ENCODE measurements around the gene TESK2. TPM values are rescaled to one million over a fixed set of nuclear protein-coding genes. Genes with fewer than 3 reads are reported as not detected.

The TESK2 gene
- total RNA-seq, 2 experiments from 2014 or later: 4.9 to 6.6 TPM

DNA sequence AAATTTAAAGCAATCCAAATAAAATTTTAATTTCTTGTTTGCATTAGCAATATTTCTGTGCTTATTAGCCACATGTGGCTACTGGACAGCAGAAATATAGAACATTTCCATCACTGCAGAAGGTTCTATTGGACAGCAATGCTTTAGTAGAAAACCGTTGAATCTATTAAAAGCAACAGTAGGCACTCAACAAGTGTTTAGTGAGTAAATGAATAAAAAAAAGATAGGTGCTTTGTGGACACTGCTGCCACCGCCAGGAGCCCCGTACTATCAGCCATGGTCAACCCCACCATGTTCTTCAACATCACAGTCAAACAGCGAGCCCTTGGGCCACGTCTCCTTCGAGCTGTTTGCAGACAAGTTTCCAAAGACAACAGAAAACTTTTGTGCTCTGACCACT, 76.2 kb downstream of the TESK2 start:
- POLR2A ChIA-PET: interaction anchor here (0.6 kb wide), 1 partner anchor 552 kb away, joined by 6 read pairs; no protein-coding TSS in a partner anchor
- H3K36me3 ChIP-seq (ENCODE audit: insufficient read depth, low read length): no peaks in the 10 kb centered on the region

DNA sequence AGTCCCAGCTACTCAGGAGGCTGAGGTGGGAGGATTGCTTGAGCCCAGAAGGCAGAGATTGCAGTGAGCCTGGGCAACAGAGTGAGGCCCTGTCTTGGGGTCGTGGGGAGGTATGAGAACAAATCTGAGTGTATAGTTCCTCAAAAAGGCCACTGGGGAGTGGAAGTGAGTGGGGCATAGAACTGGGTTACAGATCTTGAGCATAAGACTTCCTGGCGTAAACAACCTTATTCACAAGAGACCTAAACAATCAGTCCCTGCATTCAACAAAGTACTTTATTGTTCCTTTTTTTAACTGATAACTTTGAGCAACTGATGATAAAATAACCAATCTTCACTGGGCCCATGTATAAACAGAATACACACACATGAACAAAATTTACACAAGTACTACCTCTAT, 78.1 kb downstream of the TESK2 start:
- Histone ChIP-seq H3K9me2 (ENCODE audit: insufficient read depth, low read length) (no peaks in the 10 kb centered on the region), H3K4me3 (ENCODE audit: low read depth, low read length, poor library complexity, severe bottlenecking) (no peak overlapping the region), H2AFZ (ENCODE audit: low read length) (no peak overlapping the region), H4K20me1 (ENCODE audit: insufficient read depth, low read length) (no peaks in the 10 kb centered on the region), H3K79me2 (ENCODE audit: insufficient read depth, low read depth, low read length) (no peaks in the 10 kb centered on the region), H3K9me3 (ENCODE audit: low read length) (no peaks in the 10 kb centered on the region), H3K4me2 (ENCODE audit: low read length) (0 out of 2 replicates have a peak overlapping the region, but pooled peaks have one; percentile 3), H3K36me3 (ENCODE audit: insufficient read depth, low read length) (no peaks in the 10 kb centered on the region), H3K4me1 (ENCODE audit: insufficient read depth, low read length, poor library complexity, severe bottlenecking) (peaks cover 21% of the 10 kb centered on the region), H3K27ac (ENCODE audit: low read depth, low read length, poor library complexity, severe bottlenecking) (no peak overlapping the region)
- peak; percentile 42 for DNase-seq (ENCODE audit: low spot score)
- intact Hi-C loops (cut with micrococcal nuclease; ENCODE audit: unreplicated experiment): no loop called here
- CTCF ChIA-PET (ENCODE audit: unreplicated experiment): no interaction called here
- no peak for TF ChIP-seq EZH2phosphoT487 (IDR thresholded peaks at IDR 0.05; ENCODE audit: borderline replicate concordance, low read depth, low read length)
- TF ChIP-seq, protein P1, sequence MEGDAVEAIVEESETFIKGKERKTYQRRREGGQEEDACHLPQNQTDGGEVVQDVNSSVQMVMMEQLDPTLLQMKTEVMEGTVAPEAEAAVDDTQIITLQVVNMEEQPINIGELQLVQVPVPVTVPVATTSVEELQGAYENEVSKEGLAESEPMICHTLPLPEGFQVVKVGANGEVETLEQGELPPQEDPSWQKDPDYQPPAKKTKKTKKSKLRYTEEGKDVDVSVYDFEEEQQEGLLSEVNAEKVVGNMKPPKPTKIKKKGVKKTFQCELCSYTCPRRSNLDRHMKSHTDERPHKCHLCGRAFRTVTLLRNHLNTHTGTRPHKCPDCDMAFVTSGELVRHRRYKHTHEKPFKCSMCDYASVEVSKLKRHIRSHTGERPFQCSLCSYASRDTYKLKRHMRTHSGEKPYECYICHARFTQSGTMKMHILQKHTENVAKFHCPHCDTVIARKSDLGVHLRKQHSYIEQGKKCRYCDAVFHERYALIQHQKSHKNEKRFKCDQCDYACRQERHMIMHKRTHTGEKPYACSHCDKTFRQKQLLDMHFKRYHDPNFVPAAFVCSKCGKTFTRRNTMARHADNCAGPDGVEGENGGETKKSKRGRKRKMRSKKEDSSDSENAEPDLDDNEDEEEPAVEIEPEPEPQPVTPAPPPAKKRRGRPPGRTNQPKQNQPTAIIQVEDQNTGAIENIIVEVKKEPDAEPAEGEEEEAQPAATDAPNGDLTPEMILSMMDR (conservative IDR thresholded peaks at IDR 0.05; ENCODE audit: low read length): 0 out of 2 replicates have a peak, but pooled peaks have one; percentile 23
- POLR2A ChIA-PET: no interaction called here
- BruUV-seq (replicated peaks): no TSS peak

More for the DNA sequence above, 76.2 kb downstream of the TESK2 start:
- no peak overlapping the region for H2AFZ ChIP-seq (ENCODE audit: low read length)
- TF ChIP-seq EZH2phosphoT487 (IDR thresholded peaks at IDR 0.05; ENCODE audit: borderline replicate concordance, low read depth, low read length): no peak
- TF ChIP-seq, protein P1 (conservative IDR thresholded peaks at IDR 0.05; ENCODE audit: low read length): no peak
- CTCF ChIA-PET (ENCODE audit: unreplicated experiment): interaction anchor here (1.2 kb wide), 1 partner anchor 55 kb away, joined by 4 read pairs; no protein-coding TSS in a partner anchor
- DNase-seq (ENCODE audit: low spot score): no peak
- H3K4me2 ChIP-seq (ENCODE audit: low read length): no peak overlapping the region
- intact Hi-C loops (cut with micrococcal nuclease; ENCODE audit: unreplicated experiment): no loop called here
- no peaks in the 10 kb centered on the region for H3K9me2 ChIP-seq (ENCODE audit: insufficient read depth, low read length)
- no TSS peak for BruUV-seq (replicated peaks)
- peaks cover 17% of the 10 kb centered on the region for H3K4me1 ChIP-seq (ENCODE audit: insufficient read depth, low read length, poor library complexity, severe bottlenecking)
- H3K9me3 ChIP-seq (ENCODE audit: low read length): no peaks in the 10 kb centered on the region
- H3K4me3 ChIP-seq (ENCODE audit: low read depth, low read length, poor library complexity, severe bottlenecking): no peak overlapping the region
- no peak overlapping the region for H3K27ac ChIP-seq (ENCODE audit: low read depth, low read length, poor library complexity, severe bottlenecking)
- no peaks in the 10 kb centered on the region for H4K20me1 ChIP-seq (ENCODE audit: insufficient read depth, low read length)
- no peaks in the 10 kb centered on the region for H3K79me2 ChIP-seq (ENCODE audit: insufficient read depth, low read depth, low read length)

DNA sequence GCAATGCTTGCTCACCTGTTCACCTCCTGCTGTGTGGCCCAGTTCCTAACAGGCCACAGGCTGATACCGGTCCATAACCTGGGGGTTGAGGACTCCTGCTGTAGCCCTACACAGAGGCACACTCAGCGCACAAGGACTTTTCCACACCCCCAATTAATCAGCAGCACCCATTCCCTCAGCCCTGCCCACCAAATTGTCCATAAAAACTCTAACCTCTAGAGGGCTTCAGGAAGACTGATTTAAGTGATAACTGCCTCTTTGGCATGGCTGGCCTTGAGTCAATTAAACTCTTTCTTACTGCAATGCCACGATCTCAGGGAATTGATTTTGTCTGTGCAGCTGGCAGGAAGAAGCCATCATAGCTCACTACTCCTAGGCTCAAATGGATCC, 79.5 kb downstream of the TESK2 start:
- no peaks in the 10 kb centered on the region for H3K9me3 ChIP-seq (ENCODE audit: low read length)
- ChIA-PET CTCF (ENCODE audit: unreplicated experiment) (no interaction called here), POLR2A (no interaction called here)
- BruUV-seq (replicated peaks): no TSS peak
- no peak for TF ChIP-seq EZH2phosphoT487 (IDR thresholded peaks at IDR 0.05; ENCODE audit: borderline replicate concordance, low read depth, low read length)
- TF ChIP-seq, protein P1 (conservative IDR thresholded peaks at IDR 0.05; ENCODE audit: low read length): peak; percentile 47
- no peak overlapping the region for H3K27ac ChIP-seq (ENCODE audit: low read depth, low read length, poor library complexity, severe bottlenecking)
- no peak overlapping the region for H3K4me2 ChIP-seq (ENCODE audit: low read length)
- no peak overlapping the region for H3K4me3 ChIP-seq (ENCODE audit: low read depth, low read length, poor library complexity, severe bottlenecking)
- intact Hi-C loops (cut with micrococcal nuclease; ENCODE audit: unreplicated experiment): no loop called here
- H3K4me1 ChIP-seq (ENCODE audit: insufficient read depth, low read length, poor library complexity, severe bottlenecking): peaks cover 24% of the 10 kb centered on the region
- H3K79me2 ChIP-seq (ENCODE audit: insufficient read depth, low read depth, low read length): no peaks in the 10 kb centered on the region
- H2AFZ ChIP-seq (ENCODE audit: low read length): no peak overlapping the region
- no peaks in the 10 kb centered on the region for H4K20me1 ChIP-seq (ENCODE audit: insufficient read depth, low read length)
- no peaks in the 10 kb centered on the region for H3K36me3 ChIP-seq (ENCODE audit: insufficient read depth, low read length)
- H3K9me2 ChIP-seq (ENCODE audit: insufficient read depth, low read length): no peaks in the 10 kb centered on the region
- DNase-seq (ENCODE audit: low spot score): no peak

All from OCI-LY7 (cell line).